Stimulated activated CD8-positive, alpha-beta memory T cell treated with anti-CD3 and anti-CD28 coated beads, Interleukin-4, amount 100 ng/mL, for 48 hours (primary cell): ENCODE results near the gene ERCC2.
"Not testable (repeated sequence)": the region's sequence is repeated elsewhere in the genome, so short reads cannot be mapped to it uniquely, and the experiment has no call there.

Experiments
- DNase-seq: peaks from one replicate; pipeline ENCODE4 v3.0.0-alpha.2; 2020

Gene ERCC2

GRCh38 chr19:45370410-45371204, at the start of gene ERCC2:
TSS of gene ERCC2 (minus strand) at chr19:45370573. CDS start at chr19:45370540, 33 bp downstream.
- DNase-seq: peak; percentile 100

GRCh38 chr19:45419895-45420294, 49.5 kb upstream of the ERCC2 start:
- DNase-seq: no peak

GRCh38 chr19:45419396-45419795, 49.0 kb upstream of the ERCC2 start:
- no peak for DNase-seq

GRCh38 chr19:45418802-45419201, 48.4 kb upstream of the ERCC2 start:
- no peak for DNase-seq

- no peak for DNase-seq
Observed at GRCh38 chr19:45417151-45417550, 46.8 kb upstream of the ERCC2 start.

- DNase-seq: no peak
Observed at GRCh38 chr19:45414468-45414867, 44.1 kb upstream of the ERCC2 start.

GRCh38 chr19:45413497-45413896, 43.1 kb upstream of the ERCC2 start:
- no peak for DNase-seq

- not testable (repeated sequence) for DNase-seq
Observed at GRCh38 chr19:45410330-45410729, 40.0 kb upstream of the ERCC2 start.

GRCh38 chr19:45409557-45409920, 39.2 kb upstream of the ERCC2 start:
- DNase-seq: no peak

- DNase-seq: no peak
Observed at GRCh38 chr19:45408830-45409556, 38.6 kb upstream of the ERCC2 start.

GRCh38 chr19:45408121-45408520, 37.7 kb upstream of the ERCC2 start:
- no peak for DNase-seq

- not testable (repeated sequence) for DNase-seq
Observed at GRCh38 chr19:45407585-45407984, 37.2 kb upstream of the ERCC2 start.

GRCh38 chr19:45407091-45407375, 36.7 kb upstream of the ERCC2 start:
- DNase-seq: no peak

GRCh38 chr19:45406226-45407090, 36.1 kb upstream of the ERCC2 start, which contains the start of gene POLR1G:
TSS of gene POLR1G (plus strand) at chr19:45406644. CDS start at chr19:45406697, 53 bp downstream.
- DNase-seq: peak; percentile 86

GRCh38 chr19:45405435-45406225, 35.3 kb upstream of the ERCC2 start:
- peak; percentile 90 for DNase-seq

GRCh38 chr19:45404557-45405434, 34.4 kb upstream of the ERCC2 start, which contains the start of gene PPP1R13L:
TSS of gene PPP1R13L (minus strand) at chr19:45405069. CDS start at chr19:45398318, 6,751 bp downstream.
- DNase-seq: peak; percentile 77

GRCh38 chr19:45403781-45404556, 33.6 kb upstream of the ERCC2 start:
- peak; percentile 88 for DNase-seq

GRCh38 chr19:45403272-45403671, 32.9 kb upstream of the ERCC2 start:
- no peak for DNase-seq

GRCh38 chr19:45402298-45403061, 32.1 kb upstream of the ERCC2 start:
- DNase-seq: peak; percentile 58

- DNase-seq: no peak
Observed at GRCh38 chr19:45401815-45402214, 31.4 kb upstream of the ERCC2 start.
